Progenitor cell of endocrine pancreas (in vitro differentiated cells): Measurements from ENCODE around the gene PPARGC1A. TPM values are rescaled to one million over a fixed set of nuclear protein-coding genes. Genes with fewer than 3 reads are reported as not detected.

Source experiments
- DNase-seq: peaks from one replicate; pipeline ENCODE4 v3.0.0; 2021; ENCODE audit warnings: low spot score; ENCODE audit not compliant: unreplicated experiment
- H3K27ac Mint-ChIP-seq: 2 replicates; pipeline ENCODE4 v1.8.0; 2021; ENCODE audit warnings: mild to moderate bottlenecking, moderate library complexity, mixed read lengths
- H3K27me3 Mint-ChIP-seq: 2 replicates; pipeline ENCODE4 v1.8.0; 2021; ENCODE audit warnings: mixed read lengths
- H3K36me3 Mint-ChIP-seq: 2 replicates; pipeline ENCODE4 v1.8.0; 2022; ENCODE audit warnings: mixed read lengths; ENCODE audit not compliant: insufficient read depth
- H3K4me1 Mint-ChIP-seq: 2 replicates; pipeline ENCODE4 v1.8.0; 2021; ENCODE audit warnings: low read depth, mixed read lengths
- H3K4me3 Mint-ChIP-seq: 2 replicates; pipeline ENCODE4 v1.8.0; 2021; ENCODE audit warnings: low read depth, mild to moderate bottlenecking, moderate library complexity, mixed read lengths
- H3K9me3 Mint-ChIP-seq: 2 replicates; pipeline ENCODE4 v1.8.0; 2021; ENCODE audit warnings: low read depth, mixed read lengths
- CTCF ChIP-seq: fragments of 200-600 bp; sonication (generic); IDR thresholded peaks from one replicate; pipeline ENCODE4 v1.5.0; 2021; ENCODE audit warnings: antibody characterized with exemption, mild to moderate bottlenecking; ENCODE audit not compliant: unreplicated experiment
- total RNA-seq: library from RNA; stranded (reverse); gene quantifications from 2 replicates; pipeline ENCODE4 v1.2.1, GENCODE V29; 2021

PPARGC1A gene
- total RNA-seq, 1 donor from 2014 or later = 0.93 TPM

GRCh38 chr4:23924556-23924955 is 34.7 kb upstream of the PPARGC1A start:
- no peak for TF ChIP-seq CTCF
- no peak overlapping the region for H3K4me3 Mint-ChIP-seq
- H3K36me3 Mint-ChIP-seq = no peaks in the 10 kb centered on the region
- no peaks in the 10 kb centered on the region for H3K27me3 Mint-ChIP-seq
- H3K9me3 Mint-ChIP-seq = no peaks in the 10 kb centered on the region
- DNase-seq = no peak
- H3K4me1 Mint-ChIP-seq = peaks cover 4% of the 10 kb centered on the region
- no peak overlapping the region for H3K27ac Mint-ChIP-seq

GRCh38 chr4:23923840-23924239 is 34.0 kb upstream of the PPARGC1A start:
- peaks cover 4% of the 10 kb centered on the region for H3K4me1 Mint-ChIP-seq
- H3K27ac Mint-ChIP-seq = no peak overlapping the region
- TF ChIP-seq CTCF = no peak
- no peaks in the 10 kb centered on the region for H3K9me3 Mint-ChIP-seq
- no peaks in the 10 kb centered on the region for H3K27me3 Mint-ChIP-seq
- no peak overlapping the region for H3K4me3 Mint-ChIP-seq
- no peaks in the 10 kb centered on the region for H3K36me3 Mint-ChIP-seq
- DNase-seq = no peak

DNA sequence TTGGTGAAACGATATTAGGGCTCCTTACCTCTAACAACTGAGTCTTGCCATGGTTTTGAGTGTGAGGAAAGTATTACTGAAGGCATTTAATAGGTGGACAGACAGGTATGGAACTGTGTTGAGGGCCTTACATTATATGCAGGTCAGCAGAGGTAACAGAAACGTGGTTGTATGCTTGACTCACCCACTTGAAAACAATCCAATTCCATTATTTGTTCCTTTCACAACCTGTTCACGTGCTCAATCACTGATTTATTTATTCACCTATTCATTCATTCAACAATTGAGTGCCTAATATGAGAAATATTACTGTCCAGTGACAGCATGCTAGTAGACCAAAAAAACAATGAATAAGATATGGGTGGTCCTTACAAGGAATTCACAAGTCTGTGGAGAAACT is 33.3 kb upstream of the PPARGC1A start:
- no peak for DNase-seq
- Mint-ChIP-seq H3K27me3 (no peaks in the 10 kb centered on the region), H3K4me1 (peaks cover 4% of the 10 kb centered on the region), H3K9me3 (no peaks in the 10 kb centered on the region), H3K4me3 (no peak overlapping the region), H3K36me3 (no peaks in the 10 kb centered on the region), H3K27ac (no peak overlapping the region)
- no peak for TF ChIP-seq CTCF

DNA sequence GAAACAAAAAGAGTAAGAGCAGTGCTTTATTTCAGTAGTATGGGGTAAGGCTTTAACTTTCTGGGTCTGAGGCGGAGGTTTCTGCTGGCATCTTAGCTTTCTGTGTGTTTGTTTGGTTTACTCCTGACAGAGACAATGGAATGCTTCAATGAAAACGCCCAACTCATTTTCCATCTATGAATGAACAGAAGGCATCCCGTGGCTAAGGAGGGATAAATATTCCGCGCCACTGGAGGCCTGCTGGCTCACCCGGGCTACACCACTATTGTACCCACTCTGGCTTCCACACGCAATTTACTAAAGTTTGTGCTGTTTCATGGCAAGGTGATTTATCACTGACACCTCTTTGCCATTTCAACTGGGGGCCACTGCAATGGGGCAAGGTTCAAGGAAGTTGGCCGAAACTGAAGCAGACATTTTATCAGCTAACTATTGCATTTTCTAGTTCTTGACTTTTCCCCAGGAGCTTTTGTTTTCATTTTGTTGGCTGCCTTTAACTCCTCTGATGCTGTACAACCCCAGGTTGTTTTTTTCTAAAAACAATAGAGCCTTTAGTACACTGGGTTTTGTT is 32.8 kb upstream of the PPARGC1A start:
- Mint-ChIP-seq H3K4me3 (no peak overlapping the region), H3K27ac (no peak overlapping the region), H3K27me3 (no peaks in the 10 kb centered on the region), H3K9me3 (no peaks in the 10 kb centered on the region), H3K36me3 (no peaks in the 10 kb centered on the region), H3K4me1 (peaks cover 4% of the 10 kb centered on the region)
- DNase-seq = no peak
- no peak for TF ChIP-seq CTCF

- H3K27me3 Mint-ChIP-seq = no peaks in the 10 kb centered on the region
- no peak for TF ChIP-seq CTCF
- H3K4me1 Mint-ChIP-seq = peaks cover 4% of the 10 kb centered on the region
- H3K9me3 Mint-ChIP-seq = no peaks in the 10 kb centered on the region
- H3K27ac Mint-ChIP-seq = no peak overlapping the region
- DNase-seq = no peak
- H3K36me3 Mint-ChIP-seq = no peaks in the 10 kb centered on the region
- no peak overlapping the region for H3K4me3 Mint-ChIP-seq
These were observed 32.2 kb upstream of the PPARGC1A start for GRCh38 chr4:23922013-23922412.
